Bronchial epithelial cell (primary cell): ENCODE measurements around the gene MYORG. TPM values are rescaled to one million over a fixed set of nuclear protein-coding genes. Genes with fewer than 3 reads are reported as not detected.

Experiments
- DNase-seq: peaks from one replicate; pipeline ENCODE4 v3.0.0-alpha.2; 2010; ENCODE audit warnings: low read depth
- FAIRE-seq: peaks from 2 replicates; lab custom pipeline; 2011; peaks lifted over from hg19 to GRCh38; lab: Jason Lieb, UNC
- H3K27me3 ChIP-seq: 2 replicates; pipeline ENCODE4 v1.5.1; 2011; ENCODE audit warnings: low read length; ENCODE audit not compliant: control insufficient read depth, insufficient read depth
- H3K36me3 ChIP-seq: 2 replicates; pipeline ENCODE4 v1.5.1; 2011; ENCODE audit warnings: low read length; ENCODE audit not compliant: control insufficient read depth, insufficient read depth
- H3K4me3 ChIP-seq: 2 replicates; pipeline ENCODE4 v1.5.1; 2011; ENCODE audit warnings: mild to moderate bottlenecking, low read depth, low read length, control low read depth
- CTCF ChIP-seq: IDR thresholded peaks from 2 replicates; pipeline ENCODE4 v1.5.1; 2011; ENCODE audit warnings: mild to moderate bottlenecking, moderate library complexity, low read length, control low read depth, inconsistent platforms; ENCODE audit not compliant: insufficient read depth, severe bottlenecking
- total RNA-seq: library from RNA; depleted of rRNA; stranded (reverse); fragments of >200 nt; gene quantifications from 2 replicates; pipeline ENCODE4 v1.2.1, GENCODE V29; 2014

MYORG gene
- total RNA-seq, 1 donor from 2014 or later: 2.1 TPM

DNA sequence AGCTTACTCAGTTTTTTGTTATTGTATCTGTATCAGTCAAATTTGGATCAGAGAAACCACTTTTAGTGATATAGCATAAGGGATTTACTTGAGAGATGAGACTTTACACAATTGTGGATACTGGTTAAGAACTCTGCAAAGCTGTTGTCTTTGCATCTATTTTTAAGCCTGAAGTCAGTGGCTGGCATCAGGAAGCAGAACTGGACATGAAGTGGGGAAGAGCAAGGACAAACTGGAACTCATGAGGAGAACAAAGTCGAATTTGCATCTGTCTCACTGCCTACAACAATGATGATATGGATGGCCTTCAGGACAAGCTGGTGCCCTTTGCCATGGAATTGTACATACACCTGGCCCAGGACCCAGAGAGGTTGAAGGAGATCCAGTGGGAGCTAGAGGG, 15.8 kb upstream of the MYORG start:
- no peak for TF ChIP-seq CTCF
- no peaks in the 10 kb centered on the region for H3K36me3 ChIP-seq
- no peak for DNase-seq
- FAIRE-seq: no peak
- no peak overlapping the region for H3K4me3 ChIP-seq
- no peaks in the 10 kb centered on the region for H3K27me3 ChIP-seq

DNA sequence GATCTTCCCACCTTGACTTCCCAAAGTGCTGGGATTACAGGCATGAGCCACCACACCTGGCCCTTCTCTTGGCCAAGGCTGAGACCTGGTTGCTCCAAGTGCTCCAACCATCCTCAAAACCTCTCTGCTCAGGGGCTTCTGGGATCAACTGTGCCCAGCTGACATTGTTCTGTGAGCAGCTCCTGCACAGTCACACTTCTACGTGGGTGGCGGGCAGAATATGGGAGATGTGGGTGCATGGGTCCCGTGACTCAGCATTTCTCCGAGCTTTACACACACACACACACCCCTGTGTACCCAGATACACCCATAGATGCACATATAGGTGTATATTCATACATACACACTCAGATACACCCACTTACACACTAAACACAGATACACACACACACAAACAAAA, 10.5 kb upstream of the MYORG start:
- DNase-seq: no peak
- FAIRE-seq: no peak
- Histone ChIP-seq H3K4me3 (no peak overlapping the region), H3K27me3 (no peaks in the 10 kb centered on the region), H3K36me3 (no peaks in the 10 kb centered on the region)
- no peak for TF ChIP-seq CTCF

- H3K27me3 ChIP-seq: no peaks in the 10 kb centered on the region
Measured at GRCh38 chr9:34386656-34387055, 10.0 kb upstream of the MYORG start.

DNA sequence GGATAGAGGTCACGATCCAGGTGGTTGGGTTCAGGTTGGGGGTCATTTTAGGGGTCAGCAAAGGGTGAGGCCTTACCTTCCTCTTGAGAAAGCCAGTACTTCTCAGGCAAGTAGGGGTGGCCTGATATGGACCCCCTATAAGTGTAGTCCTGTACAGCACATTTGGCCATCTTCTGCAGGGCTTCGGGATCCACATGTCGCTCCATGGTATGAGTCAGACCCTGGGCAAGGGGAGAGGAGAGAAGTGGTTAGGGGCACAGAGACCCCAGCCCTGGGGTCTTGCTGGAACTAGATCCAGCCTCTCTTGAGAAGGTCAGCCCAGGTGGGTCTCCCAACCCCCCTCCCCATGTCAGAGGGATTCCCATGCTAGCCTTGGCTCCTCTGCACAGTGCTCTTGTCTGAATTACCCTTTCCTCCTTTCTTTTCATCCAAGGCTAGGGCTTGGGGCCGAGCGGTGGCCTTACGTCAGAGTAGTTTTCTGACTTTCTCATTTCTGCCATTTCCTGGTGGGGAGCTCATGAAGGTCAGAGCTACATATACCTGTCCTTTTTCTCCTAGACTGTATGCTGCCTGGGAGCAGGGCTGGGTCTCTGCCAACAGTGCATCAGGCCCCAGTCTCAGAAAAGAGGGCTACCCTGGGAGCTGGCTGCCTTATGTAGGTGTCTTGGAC, 9.0 kb upstream of the MYORG start:
- Histone ChIP-seq H3K4me3 (no peak overlapping the region), H3K27me3 (no peaks in the 10 kb centered on the region), H3K36me3 (no peaks in the 10 kb centered on the region)
- no peak for TF ChIP-seq CTCF
- FAIRE-seq (no peak), DNase-seq (no peak)

More at GRCh38 chr9:34386656-34387055, 10.0 kb upstream of the MYORG start:
- no peak for DNase-seq
- TF ChIP-seq CTCF: no peak
- FAIRE-seq: no peak
- H3K36me3 ChIP-seq: no peaks in the 10 kb centered on the region
- H3K4me3 ChIP-seq: no peak overlapping the region

GRCh38 chr9:34384368-34385165, 7.9 kb upstream of the MYORG start:
- FAIRE-seq (no peak), DNase-seq (no peak)
- H3K36me3 ChIP-seq: no peaks in the 10 kb centered on the region
- H3K27me3 ChIP-seq: no peaks in the 10 kb centered on the region
- no peak overlapping the region for H3K4me3 ChIP-seq
- TF ChIP-seq CTCF: no peak
